ENCODE data around the gene GRN.

GRCh38 chr17:44334727-44335126 is 10.4 kb upstream of the GRN start:
- no peak for TF ChIP-seq CTCF (IDR thresholded peaks at IDR 0.05; ENCODE audit: extremely low read depth in 1 of 2, insufficient read depth in 1 of 2, low read depth in 1 of 2, low read length in 2 of 2)
- no peak for TF ChIP-seq POLR2AphosphoS5 (IDR thresholded peaks at IDR 0.05; ENCODE audit: insufficient read depth, low read depth, low read length)
- TF ChIP-seq POLR2A (IDR thresholded peaks at IDR 0.05; ENCODE audit: low read depth, low read length), result no peak
- TF ChIP-seq JUN (IDR thresholded peaks at IDR 0.05; ENCODE audit: borderline replicate concordance, insufficient read depth, insufficient read length, low read depth), result no peak
- TF ChIP-seq MAX (IDR thresholded peaks at IDR 0.05; ENCODE audit: insufficient read depth, insufficient read length), result no peak
- TF ChIP-seq EZH2 (IDR thresholded peaks at IDR 0.05; ENCODE audit: borderline replicate concordance, low read depth, low read length, severe bottlenecking), result no peak
- no peak for TF ChIP-seq MYC (IDR thresholded peaks at IDR 0.05; ENCODE audit: low read depth, low read length)
- TF ChIP-seq FOS (IDR thresholded peaks at IDR 0.05; ENCODE audit: borderline replicate concordance, insufficient read depth, low read length), result no peak

Data from endothelial cell of umbilical vein (primary cell).